Activated CD8-positive, alpha-beta T cell treated with anti-CD3 and anti-CD28 coated beads for 36 hours (primary cell): Measurements from ENCODE around the gene CYCS. TPM values are rescaled to one million over a fixed set of nuclear protein-coding genes. Genes with fewer than 3 reads are reported as not detected.

Experiments
- ATAC-seq: fragments of 200-7000 bp; cut with Tn5 transposase; one replicate; pipeline ENCODE4 v1.10.0; 2021; ENCODE audit warnings: mild to moderate bottlenecking, moderate library complexity
- CTCF ChIA-PET: fragments of 350-600 bp; sonication (Branson Sonifier 250); formaldehyde crosslinking; loops from one replicate; lab custom pipeline; 2021; ENCODE audit warnings: antibody characterized with exemption; lab: Charles Lee
- POLR2A ChIA-PET: fragments of 350-600 bp; sonication (Branson Sonifier 250); formaldehyde crosslinking; loops from one replicate; lab custom pipeline; 2021; ENCODE audit warnings: antibody characterized with exemption; lab: Charles Lee
- DNase-seq: peaks from one replicate; pipeline ENCODE4 v3.0.0-alpha.2; 2020
- H3K27ac Mint-ChIP-seq: one replicate; pipeline ENCODE4 v1.8.0; 2021; ENCODE audit warnings: mild to moderate bottlenecking, mixed read lengths
- H3K27me3 Mint-ChIP-seq: one replicate; pipeline ENCODE4 v1.8.0; 2021; ENCODE audit warnings: mixed read lengths
- H3K36me3 Mint-ChIP-seq: one replicate; pipeline ENCODE4 v1.8.0; 2021; ENCODE audit warnings: low read depth, mixed read lengths
- H3K4me1 Mint-ChIP-seq: one replicate; pipeline ENCODE4 v1.8.0; 2021; ENCODE audit warnings: low read depth, mixed read lengths
- H3K4me3 Mint-ChIP-seq: one replicate; pipeline ENCODE4 v1.8.0; 2021; ENCODE audit warnings: mild to moderate bottlenecking, moderate library complexity, mixed read lengths
- H3K9me3 Mint-ChIP-seq: one replicate; pipeline ENCODE4 v1.8.0; 2021; ENCODE audit warnings: mixed read lengths
- intact Hi-C: fragments of 100-400 bp; cut with micrococcal nuclease; formaldehyde crosslinking; loops from one replicate; pipeline ENCODE4 v1.10.0; 2022
- total RNA-seq, 2 experiments: library from RNA; stranded (reverse); gene quantifications; one replicate each; pipeline ENCODE4 v1.2.3, GENCODE V29; 2021
- TF ChIP-seq, protein P1 (sequence below): fragments of 200-600 bp; IDR thresholded peaks from one replicate; pipeline ENCODE4 v1.8.0; 2022; ENCODE audit warnings: antibody characterized with exemption, mild to moderate bottlenecking

The CYCS gene
- total RNA-seq, 2 experiments from 2014 or later = 266 TPM

DNA sequence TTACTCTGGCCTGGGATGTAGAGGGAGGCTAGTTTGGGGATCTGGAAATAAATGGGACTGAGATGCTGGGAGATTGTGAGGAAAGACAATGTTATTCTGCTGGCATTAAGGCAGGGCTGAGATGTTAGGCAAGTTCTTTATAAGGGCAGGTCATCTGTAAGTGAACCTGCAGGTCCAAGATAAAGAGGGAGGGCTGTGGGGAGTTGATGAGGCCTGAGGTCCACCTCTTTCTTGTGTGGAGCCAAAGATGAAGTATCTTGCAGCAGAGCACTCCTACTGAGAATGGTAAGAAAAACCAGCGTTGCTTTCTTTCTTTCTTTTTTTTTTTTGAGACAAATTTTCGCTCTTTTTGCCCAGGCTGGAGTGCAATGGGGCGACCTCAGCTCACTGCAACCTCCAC lies 19.1 kb downstream of the CYCS start:
- ChIA-PET POLR2A (interaction anchor here (1.5 to 1.7 kb wide), 2 partner anchors 10 to 11 kb away, joined by 4 to 5 read pairs; no protein-coding TSS in a partner anchor), CTCF (interaction anchor here (1.3 to 1.6 kb wide), 2 partner anchors 8 to 12 kb away, joined by 3 to 12 read pairs; no protein-coding TSS in a partner anchor)
- peaks cover 1% of the 10 kb centered on the region for H3K27me3 Mint-ChIP-seq
- intact Hi-C loops = no loop called here
- DNase-seq = no peak
- ATAC-seq = no peak
- peaks cover 9% of the 10 kb centered on the region for H3K4me1 Mint-ChIP-seq
- no peaks in the 10 kb centered on the region for H3K36me3 Mint-ChIP-seq
- no peaks in the 10 kb centered on the region for H3K9me3 Mint-ChIP-seq
- no peak overlapping the region for H3K27ac Mint-ChIP-seq
- H3K4me3 Mint-ChIP-seq = no peak overlapping the region
- TF ChIP-seq, protein P1, sequence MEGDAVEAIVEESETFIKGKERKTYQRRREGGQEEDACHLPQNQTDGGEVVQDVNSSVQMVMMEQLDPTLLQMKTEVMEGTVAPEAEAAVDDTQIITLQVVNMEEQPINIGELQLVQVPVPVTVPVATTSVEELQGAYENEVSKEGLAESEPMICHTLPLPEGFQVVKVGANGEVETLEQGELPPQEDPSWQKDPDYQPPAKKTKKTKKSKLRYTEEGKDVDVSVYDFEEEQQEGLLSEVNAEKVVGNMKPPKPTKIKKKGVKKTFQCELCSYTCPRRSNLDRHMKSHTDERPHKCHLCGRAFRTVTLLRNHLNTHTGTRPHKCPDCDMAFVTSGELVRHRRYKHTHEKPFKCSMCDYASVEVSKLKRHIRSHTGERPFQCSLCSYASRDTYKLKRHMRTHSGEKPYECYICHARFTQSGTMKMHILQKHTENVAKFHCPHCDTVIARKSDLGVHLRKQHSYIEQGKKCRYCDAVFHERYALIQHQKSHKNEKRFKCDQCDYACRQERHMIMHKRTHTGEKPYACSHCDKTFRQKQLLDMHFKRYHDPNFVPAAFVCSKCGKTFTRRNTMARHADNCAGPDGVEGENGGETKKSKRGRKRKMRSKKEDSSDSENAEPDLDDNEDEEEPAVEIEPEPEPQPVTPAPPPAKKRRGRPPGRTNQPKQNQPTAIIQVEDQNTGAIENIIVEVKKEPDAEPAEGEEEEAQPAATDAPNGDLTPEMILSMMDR = no peak

DNA sequence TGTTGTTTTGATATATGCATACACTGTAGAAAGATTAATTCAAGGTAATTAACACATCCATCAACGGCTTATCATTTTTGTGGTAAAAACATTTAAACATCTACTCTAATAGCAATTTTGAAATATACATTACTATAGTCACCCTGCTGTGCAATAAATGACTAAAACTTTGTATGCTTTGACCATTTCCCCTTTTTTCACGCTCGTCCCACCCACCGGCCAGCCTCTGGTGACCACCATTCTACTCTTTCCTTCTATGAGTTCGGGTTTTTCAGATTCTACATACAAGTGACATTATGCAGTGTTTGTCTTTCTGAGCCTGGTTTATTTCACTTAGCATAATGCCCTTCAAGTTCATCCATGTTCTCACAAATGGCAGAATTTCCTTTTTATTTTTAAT lies 21.3 kb downstream of the CYCS start:
- no peak overlapping the region for H3K27ac Mint-ChIP-seq
- intact Hi-C loops = no loop called here
- TF ChIP-seq, protein P1 = no peak
- ChIA-PET CTCF (interaction anchor here (0.9 to 1.6 kb wide), 3 partner anchors 10 to 113 kb away, joined by 5 to 12 read pairs (median 6); no protein-coding TSS in a partner anchor), POLR2A (no interaction called here)
- H3K27me3 Mint-ChIP-seq = peaks cover 1% of the 10 kb centered on the region
- H3K36me3 Mint-ChIP-seq = no peaks in the 10 kb centered on the region
- no peaks in the 10 kb centered on the region for H3K9me3 Mint-ChIP-seq
- no peaks in the 10 kb centered on the region for H3K4me1 Mint-ChIP-seq
- DNase-seq (no peak), ATAC-seq (no peak)
- no peak overlapping the region for H3K4me3 Mint-ChIP-seq

DNA sequence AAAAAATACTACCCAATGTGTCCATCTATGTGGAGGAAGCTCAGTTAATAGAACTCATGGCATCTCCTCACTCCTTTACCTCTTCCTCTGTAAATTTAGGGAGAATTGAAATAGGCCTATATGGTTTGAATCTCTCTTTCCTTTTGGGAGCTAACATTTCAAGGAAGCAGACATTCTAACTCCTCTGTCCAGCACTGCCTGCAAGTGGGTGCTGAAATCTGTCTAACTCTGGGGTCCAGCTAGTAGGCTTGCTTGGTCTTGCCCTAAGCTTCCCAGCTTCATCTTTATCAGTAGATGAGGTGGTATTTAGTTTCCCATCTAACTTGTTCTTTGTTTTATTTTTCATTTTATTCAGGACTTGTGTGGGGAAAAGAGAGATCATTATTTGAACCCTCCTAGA lies 23.2 kb downstream of the CYCS start:
- ATAC-seq (no peak), DNase-seq (no peak)
- H3K27me3 Mint-ChIP-seq = peaks cover 1% of the 10 kb centered on the region
- no peaks in the 10 kb centered on the region for H3K4me1 Mint-ChIP-seq
- H3K9me3 Mint-ChIP-seq = no peaks in the 10 kb centered on the region
- ChIA-PET POLR2A (interaction anchor here (0.6 to 1.5 kb wide), 5 partner anchors 9 to 281 kb away, joined by 3 to 4 read pairs (median 3); partner anchors contain the start of gene CYCS), CTCF (interaction anchor here (2.2 to 4.3 kb wide), 3 partner anchors 9 to 290 kb away, joined by 11 to 41 read pairs (median 17); no protein-coding TSS in a partner anchor)
- no peak overlapping the region for H3K27ac Mint-ChIP-seq
- no peaks in the 10 kb centered on the region for H3K36me3 Mint-ChIP-seq
- TF ChIP-seq, protein P1 = no peak
- intact Hi-C loops = no loop called here
- no peak overlapping the region for H3K4me3 Mint-ChIP-seq

DNA sequence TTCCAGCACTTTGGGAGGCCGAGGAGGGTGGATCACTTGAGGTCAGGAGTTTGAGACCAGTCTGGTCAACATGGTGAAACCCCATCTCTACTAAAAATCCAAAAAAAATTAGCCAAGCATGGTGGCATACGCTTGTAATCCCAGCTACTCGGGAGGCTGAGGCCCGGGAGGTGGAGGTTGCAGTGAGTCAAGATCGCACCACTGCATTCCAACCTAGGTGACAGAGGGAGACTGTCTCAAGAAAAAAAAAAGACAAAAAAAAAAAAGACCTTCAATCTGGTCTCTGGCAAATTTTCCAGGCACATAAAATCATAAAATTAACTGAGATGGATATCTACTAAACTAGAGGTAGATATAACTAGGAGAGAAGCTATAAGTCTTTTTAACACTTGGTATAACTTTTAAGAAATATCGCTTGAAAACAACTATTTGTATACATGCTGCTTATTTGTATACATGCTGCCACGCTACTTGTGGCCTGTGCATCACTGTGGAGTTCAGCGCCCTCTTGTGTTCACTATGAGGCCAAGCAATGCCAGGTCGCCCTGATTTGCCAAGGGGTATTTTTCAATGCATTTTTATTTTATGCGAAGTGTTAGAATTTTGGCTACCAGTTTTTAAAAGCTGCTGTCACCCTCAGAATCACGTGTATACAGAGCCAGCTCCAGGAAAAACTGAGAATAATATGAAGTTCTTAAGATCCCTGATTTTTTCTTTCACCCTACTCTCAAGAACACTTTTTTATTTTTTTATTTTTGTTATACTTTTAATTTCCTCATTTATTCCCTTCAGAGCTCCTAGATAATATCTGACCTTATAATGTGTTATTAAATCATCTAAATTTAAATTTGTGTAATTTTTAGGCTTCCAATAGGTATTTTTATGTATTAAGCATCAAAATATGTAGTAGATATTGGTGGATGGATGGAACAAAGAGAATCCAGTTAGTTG lies 26.7 kb downstream of the CYCS start:
- ATAC-seq = peak; percentile 80
- H3K27ac Mint-ChIP-seq = no peak overlapping the region
- peaks cover 2% of the 10 kb centered on the region for H3K27me3 Mint-ChIP-seq
- CTCF ChIA-PET = interaction anchor here (0.6 to 4.3 kb wide), 65 partner anchors 9 to 656 kb away, joined by 3 to 41 read pairs (median 4); partner anchors contain the start of genes CYCS and OSBPL3
- H3K4me3 Mint-ChIP-seq = no peak overlapping the region
- DNase-seq = peak; percentile 74
- TF ChIP-seq, protein P1 = peak; percentile 96
- peaks cover 11% of the 10 kb centered on the region for H3K4me1 Mint-ChIP-seq
- intact Hi-C loops = no loop called here
- POLR2A ChIA-PET = interaction anchor here (0.9 to 1.3 kb wide), 3 partner anchors 27 to 285 kb away, joined by 3 read pairs; no protein-coding TSS in a partner anchor
- no peaks in the 10 kb centered on the region for H3K36me3 Mint-ChIP-seq
- no peaks in the 10 kb centered on the region for H3K9me3 Mint-ChIP-seq
